H9 (cell line): Measurements from ENCODE around the gene SUN2. TPM values are rescaled to one million over a fixed set of nuclear protein-coding genes. Genes with fewer than 3 reads are reported as not detected.
A peak's percentile ranks its signal among the peaks of the same experiment; 100 is the strongest.

ENCODE experiments used
- DNase-seq: peaks from one replicate; pipeline ENCODE4 v3.0.0-alpha.2; 2017
- H2AFZ ChIP-seq: one replicate; pipeline ENCODE4 v1.6.1; 2013; ENCODE audit warnings: mild to moderate bottlenecking, low read length, control low read depth, moderate library complexity
- H2AK5ac ChIP-seq: 2 replicates; pipeline ENCODE4 v1.6.1; 2013; ENCODE audit warnings: low read length, control low read depth, mixed read lengths; ENCODE audit not compliant: insufficient read length
- H2BK120ac ChIP-seq: one replicate; pipeline ENCODE4 v1.6.1; 2013; ENCODE audit warnings: low read depth, mild to moderate bottlenecking, low read length, control low read depth, inconsistent platforms; ENCODE audit not compliant: poor library complexity, severe bottlenecking
- H2BK12ac ChIP-seq: 2 replicates; pipeline ENCODE4 v1.6.1; 2013; ENCODE audit warnings: low read length, control low read depth, mixed read lengths, low read depth; ENCODE audit not compliant: insufficient read length
- H2BK15ac ChIP-seq: 2 replicates; pipeline ENCODE4 v1.6.1; 2013; ENCODE audit warnings: low read depth, low read length, control low read depth
- H2BK20ac ChIP-seq: one replicate; pipeline ENCODE4 v1.6.1; 2013; ENCODE audit warnings: low read depth, mild to moderate bottlenecking, low read length, control low read depth, inconsistent platforms; ENCODE audit not compliant: poor library complexity, severe bottlenecking
- H2BK5ac ChIP-seq: 2 replicates; pipeline ENCODE4 v1.6.1; 2013; ENCODE audit warnings: low read length, control low read depth, mixed read lengths; ENCODE audit not compliant: insufficient read length
- H3K14ac ChIP-seq: 2 replicates; pipeline ENCODE4 v1.6.1; 2013; ENCODE audit warnings: low read length, control low read depth; ENCODE audit not compliant: insufficient read depth
- H3K18ac ChIP-seq: 2 replicates; pipeline ENCODE4 v1.6.1; 2013; ENCODE audit warnings: low read depth, mild to moderate bottlenecking, mixed read lengths, low read length, control low read depth; ENCODE audit not compliant: insufficient read length
- H3K23ac ChIP-seq: 2 replicates; pipeline ENCODE4 v1.6.1; 2013; ENCODE audit warnings: low read length, control low read depth, mixed read lengths, low read depth; ENCODE audit not compliant: insufficient read length
- H3K23me2 ChIP-seq: 2 replicates; pipeline ENCODE4 v1.6.1; 2013; ENCODE audit warnings: low read depth, mild to moderate bottlenecking, mixed read lengths, low read length, control low read depth; ENCODE audit not compliant: insufficient read length, poor library complexity, severe bottlenecking
- H3K27ac ChIP-seq: 2 replicates; pipeline ENCODE4 v1.5.1; 2013; ENCODE audit warnings: low read length, control low read depth, mixed read lengths, low read depth; ENCODE audit not compliant: insufficient read length
- H3K27me3 ChIP-seq: 2 replicates; pipeline ENCODE4 v1.6.1; 2013; ENCODE audit warnings: low read length, control low read depth, inconsistent platforms; ENCODE audit not compliant: insufficient read depth
- H3K4ac ChIP-seq: 2 replicates; pipeline ENCODE4 v1.6.1; 2013; ENCODE audit warnings: low read depth, mild to moderate bottlenecking, control low read depth, inconsistent platforms, low read length, moderate library complexity
- H3K4me1 ChIP-seq: 2 replicates; pipeline ENCODE4 v1.6.1; 2013; ENCODE audit warnings: low read length, control low read depth, inconsistent platforms; ENCODE audit not compliant: insufficient read depth
- H3K4me2 ChIP-seq: 2 replicates; pipeline ENCODE4 v1.6.1; 2013; ENCODE audit warnings: low read length, control low read depth, mixed read lengths; ENCODE audit not compliant: insufficient read length, insufficient read depth
- H3K56ac ChIP-seq: 2 replicates; pipeline ENCODE4 v1.6.1; 2013; ENCODE audit warnings: low read depth, mild to moderate bottlenecking, mixed read lengths, low read length, control low read depth; ENCODE audit not compliant: insufficient read length
- H3K79me1 ChIP-seq: 2 replicates; pipeline ENCODE4 v1.6.1; 2013; ENCODE audit warnings: low read depth, mild to moderate bottlenecking, moderate library complexity, low read length, control low read depth, inconsistent platforms; ENCODE audit not compliant: insufficient read depth, poor library complexity, severe bottlenecking
- H3K79me2 ChIP-seq: 2 replicates; pipeline ENCODE4 v1.6.1; 2013; ENCODE audit warnings: low read length, control low read depth, inconsistent platforms; ENCODE audit not compliant: insufficient read depth
- H3K9ac ChIP-seq: 2 replicates; pipeline ENCODE4 v1.6.1; 2013; ENCODE audit warnings: low read length, control low read depth, mixed read lengths; ENCODE audit not compliant: insufficient read length; ENCODE audit errors: extremely low read depth
- H3K9me3 ChIP-seq: one replicate; pipeline ENCODE4 v1.6.1; 2013; ENCODE audit warnings: low read depth, low read length, inconsistent platforms; ENCODE audit not compliant: control insufficient read depth
- H3T11ph ChIP-seq: one replicate; pipeline ENCODE4 v1.6.1; 2013; ENCODE audit warnings: mild to moderate bottlenecking, low read length, control low read depth, inconsistent platforms
- H4K20me1 ChIP-seq: one replicate; pipeline ENCODE4 v1.6.1; 2013; ENCODE audit not compliant: control insufficient read depth, insufficient read length, insufficient read depth
- H4K5ac ChIP-seq: 2 replicates; pipeline ENCODE4 v1.6.1; 2013; ENCODE audit warnings: low read depth, mild to moderate bottlenecking, mixed read lengths, low read length, control low read depth; ENCODE audit not compliant: insufficient read length
- H4K8ac ChIP-seq: replicated peaks from 2 replicates; pipeline ENCODE4 v1.6.1; 2013; ENCODE audit warnings: low read length, control low read depth, mixed read lengths, low read depth; ENCODE audit not compliant: insufficient read length
- H4K91ac ChIP-seq: 2 replicates; pipeline ENCODE4 v1.6.1; 2013; ENCODE audit warnings: low read depth, mild to moderate bottlenecking, moderate library complexity, mixed read lengths, low read length, control low read depth; ENCODE audit not compliant: insufficient read length
- H3K27ac Mint-ChIP-seq, 3 experiments: 2 replicates in 2 of 3; 3 replicates in 1 of 3; pipeline ENCODE4 v1.8.0; 2020 to 2021; ENCODE audit warnings: mixed read lengths in 3 of 3, mild to moderate bottlenecking in 1 of 3, moderate library complexity in 1 of 3
- H3K27me3 Mint-ChIP-seq: 2 replicates; pipeline ENCODE4 v1.8.0; 2021; ENCODE audit warnings: low read depth, mild to moderate bottlenecking, moderate library complexity, mixed read lengths
- H3K36me3 Mint-ChIP-seq, 3 experiments: 2 replicates in 2 of 3; 3 replicates in 1 of 3; pipeline ENCODE4 v1.8.0; 2020 to 2021; ENCODE audit warnings: low read depth in 3 of 3, mixed read lengths in 3 of 3; ENCODE audit not compliant: insufficient read depth in 1 of 3
- H3K4me1 Mint-ChIP-seq, 2 experiments: 2 replicates each; pipeline ENCODE4 v1.8.0; 2020; ENCODE audit warnings: mixed read lengths in 2 of 2
- H3K4me3 Mint-ChIP-seq, 2 experiments: 2 replicates in 1 of 2; 3 replicates in 1 of 2; pipeline ENCODE4 v1.8.0; 2020 to 2021; ENCODE audit warnings: mild to moderate bottlenecking in 2 of 2, mixed read lengths in 2 of 2, moderate library complexity in 1 of 2
- H3K9me3 Mint-ChIP-seq, 2 experiments: 2 replicates in 1 of 2; 3 replicates in 1 of 2; pipeline ENCODE4 v1.8.0; 2020; ENCODE audit warnings: mild to moderate bottlenecking in 2 of 2, mixed read lengths in 2 of 2, moderate library complexity in 1 of 2
- WGBS: extraction: QIAGEN DNeasy Blood & Tissue Kit; methylation state at CpG from one replicate; pipeline ENCODE4 v1.1.7; 2013; ENCODE audit warnings: missing lambda C conversion rate, low lambda C conversion rate, mixed read lengths; ENCODE audit not compliant: insufficient read length; ENCODE audit errors: extremely low coverage; 5-methylcytosine and 5-hydroxymethylcytosine counted together
- total RNA-seq: library from RNA; stranded (reverse); gene quantifications from 2 replicates; pipeline ENCODE4 v1.2.1, GENCODE V29; 2021
- TF ChIP-seq, protein P1 (sequence below): fragments of 200-600 bp; sonication (generic); conservative IDR thresholded peaks from 3 replicates; pipeline ENCODE4 v1.8.0; 2021; ENCODE audit warnings: antibody characterized with exemption, mild to moderate bottlenecking

Gene SUN2
- total RNA-seq, 1 experiment from 2014 or later, result 12.0 TPM

- Histone ChIP-seq H3K79me2 (no peaks in the 10 kb centered on the region), H4K8ac (no peak overlapping the region), H3K23ac (no peak overlapping the region), H2BK12ac (no peak overlapping the region), H4K5ac (no peak overlapping the region), H3K27me3 (no peaks in the 10 kb centered on the region), H4K91ac (no peak overlapping the region), H3K4me1 (no peaks in the 10 kb centered on the region), H4K20me1 (no peaks in the 10 kb centered on the region), H2AFZ (no peak overlapping the region), H2AK5ac (no peak overlapping the region), H2BK5ac (no peak overlapping the region), H3K79me1 (no peaks in the 10 kb centered on the region), H3K4ac (no peak overlapping the region), H2BK120ac (no peak overlapping the region), H3K9me3 (no peaks in the 10 kb centered on the region), H3K18ac (no peak overlapping the region), H3K56ac (no peak overlapping the region), H3K14ac (no peak overlapping the region), H3K27ac (no peak overlapping the region), H2BK15ac (no peak overlapping the region), H3K23me2 (no peaks in the 10 kb centered on the region), H3K9ac (no peak overlapping the region), H3K4me2 (no peak overlapping the region), H3T11ph (no peak overlapping the region), H2BK20ac (no peak overlapping the region)
- DNase-seq, result no peak
- Mint-ChIP-seq H3K27ac (peak overlapping the region in 1 of 3 experiments; percentile 57; a peak in 1 of 7 replicates), H3K36me3 (peaks cover 41 to 86% (median 78%) of the 10 kb centered on the region in 3 experiments; a peak in 6 of 7 replicates), H3K9me3 (no peaks in the 10 kb centered on the region), H3K4me1 (no peaks in the 10 kb centered on the region), H3K4me3 (no peak overlapping the region), H3K27me3 (no peaks in the 10 kb centered on the region)
- no CpG with 5 or more reads among the region's 7 CpGs for WGBS
- TF ChIP-seq, protein P1, sequence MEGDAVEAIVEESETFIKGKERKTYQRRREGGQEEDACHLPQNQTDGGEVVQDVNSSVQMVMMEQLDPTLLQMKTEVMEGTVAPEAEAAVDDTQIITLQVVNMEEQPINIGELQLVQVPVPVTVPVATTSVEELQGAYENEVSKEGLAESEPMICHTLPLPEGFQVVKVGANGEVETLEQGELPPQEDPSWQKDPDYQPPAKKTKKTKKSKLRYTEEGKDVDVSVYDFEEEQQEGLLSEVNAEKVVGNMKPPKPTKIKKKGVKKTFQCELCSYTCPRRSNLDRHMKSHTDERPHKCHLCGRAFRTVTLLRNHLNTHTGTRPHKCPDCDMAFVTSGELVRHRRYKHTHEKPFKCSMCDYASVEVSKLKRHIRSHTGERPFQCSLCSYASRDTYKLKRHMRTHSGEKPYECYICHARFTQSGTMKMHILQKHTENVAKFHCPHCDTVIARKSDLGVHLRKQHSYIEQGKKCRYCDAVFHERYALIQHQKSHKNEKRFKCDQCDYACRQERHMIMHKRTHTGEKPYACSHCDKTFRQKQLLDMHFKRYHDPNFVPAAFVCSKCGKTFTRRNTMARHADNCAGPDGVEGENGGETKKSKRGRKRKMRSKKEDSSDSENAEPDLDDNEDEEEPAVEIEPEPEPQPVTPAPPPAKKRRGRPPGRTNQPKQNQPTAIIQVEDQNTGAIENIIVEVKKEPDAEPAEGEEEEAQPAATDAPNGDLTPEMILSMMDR, result no peak
These were observed 31.6 kb downstream of the SUN2 start for GRCh38 chr22:38724176-38724575.
